GM23338 (cell line): ENCODE measurements around the gene UNC5A. TPM values are rescaled to one million over a fixed set of nuclear protein-coding genes. Genes with fewer than 3 reads are reported as not detected.

Experiments
- ATAC-seq: fragments of 200-7000 bp; cut with Tn5 transposase; 3 replicates; pipeline ENCODE4 v1.9.1; 2020
- DNase-seq: peaks from one replicate; pipeline ENCODE4 v3.0.0-alpha.2; 2015; ENCODE audit warnings: low spot score
- H2AFZ ChIP-seq: fragments of 200-600 bp; sonication (generic); 2 replicates; pipeline ENCODE4 v1.8.0; 2016; ENCODE audit warnings: antibody characterized with exemption, mild to moderate bottlenecking, moderate library complexity
- H3F3A ChIP-seq: fragments of 200-600 bp; sonication (generic); replicated peaks from 2 replicates; pipeline ENCODE4 v1.8.0; 2017; ENCODE audit warnings: antibody characterized with exemption, mixed run types, low read depth
- H3K27ac ChIP-seq: fragments of 200-600 bp; sonication (generic); 2 replicates; pipeline ENCODE4 v1.6.1; 2016; ENCODE audit warnings: low read depth
- H3K27me3 ChIP-seq: fragments of 200-600 bp; sonication (generic); 2 replicates; pipeline ENCODE4 v1.8.0; 2016; ENCODE audit warnings: mild to moderate bottlenecking, mixed run types, moderate library complexity; ENCODE audit not compliant: insufficient read depth
- H3K36me3 ChIP-seq: fragments of 200-600 bp; sonication (generic); 2 replicates; pipeline ENCODE4 v1.8.0; 2016; ENCODE audit warnings: mild to moderate bottlenecking; ENCODE audit not compliant: insufficient read depth
- H3K4me1 ChIP-seq: fragments of 200-600 bp; sonication (generic); 2 replicates; pipeline ENCODE4 v1.8.0; 2016; ENCODE audit warnings: mild to moderate bottlenecking, moderate library complexity; ENCODE audit not compliant: insufficient read depth
- H3K4me2 ChIP-seq: fragments of 200-600 bp; sonication (generic); 2 replicates; pipeline ENCODE4 v1.7.1; 2017; ENCODE audit warnings: mixed run types
- H3K4me3 ChIP-seq: fragments of 200-600 bp; sonication (generic); 2 replicates; pipeline ENCODE4 v1.6.1; 2016; ENCODE audit warnings: mixed run types
- H3K79me2 ChIP-seq: fragments of 200-600 bp; sonication (generic); replicated peaks from 2 replicates; pipeline ENCODE4 v1.8.0; 2017; ENCODE audit warnings: mild to moderate bottlenecking; ENCODE audit not compliant: insufficient read depth
- H3K9me2 ChIP-seq: fragments of 200-600 bp; sonication (generic); 2 replicates; pipeline ENCODE4 v1.8.0; 2017; ENCODE audit not compliant: insufficient read depth
- H4K20me1 ChIP-seq: fragments of 200-600 bp; sonication (generic); replicated peaks from 2 replicates; pipeline ENCODE4 v1.8.0; 2017; ENCODE audit warnings: mild to moderate bottlenecking; ENCODE audit not compliant: insufficient read depth
- H3K27ac Mint-ChIP-seq: 2 replicates; pipeline ENCODE4 v1.8.0; 2020; ENCODE audit warnings: inconsistent platforms, mild to moderate bottlenecking, moderate library complexity, mixed read lengths
- H3K27me3 Mint-ChIP-seq: 3 replicates; pipeline ENCODE4 v1.8.0; 2022; ENCODE audit warnings: low read depth, mild to moderate bottlenecking, moderate library complexity, mixed read lengths, inconsistent platforms; ENCODE audit not compliant: insufficient read depth, poor library complexity
- H3K36me3 Mint-ChIP-seq: 3 replicates; pipeline ENCODE4 v1.8.0; 2021; ENCODE audit warnings: low read depth, mild to moderate bottlenecking, inconsistent platforms, moderate library complexity, mixed read lengths
- H3K4me1 Mint-ChIP-seq: 3 replicates; pipeline ENCODE4 v1.8.0; 2020; ENCODE audit warnings: mild to moderate bottlenecking, inconsistent platforms, mixed read lengths
- H3K4me3 Mint-ChIP-seq: 3 replicates; pipeline ENCODE4 v1.8.0; 2021; ENCODE audit warnings: moderate library complexity, mild to moderate bottlenecking, inconsistent platforms, mixed read lengths
- H3K9me3 Mint-ChIP-seq: 3 replicates; pipeline ENCODE4 v1.8.0; 2020; ENCODE audit warnings: moderate library complexity, mild to moderate bottlenecking, inconsistent platforms, mixed read lengths
- CREB1 ChIP-seq: fragments of 250-450 bp; sonication (Bioruptor Pico); IDR thresholded peaks from 2 replicates; pipeline ENCODE4 v1.5.0; 2020; ENCODE audit warnings: low read depth, mild to moderate bottlenecking, moderate library complexity
- ETS1 ChIP-seq: IDR thresholded peaks from 2 replicates; pipeline ENCODE4 v1.6.1; 2016; ENCODE audit warnings: antibody characterized with exemption
- EZH2 ChIP-seq: fragments of 200-600 bp; sonication (generic); IDR thresholded peaks from one replicate; pipeline ENCODE4 v1.8.0; 2017; ENCODE audit warnings: antibody characterized with exemption, mild to moderate bottlenecking, low read depth; ENCODE audit not compliant: unreplicated experiment
- EZH2phosphoT487 ChIP-seq: fragments of 200-600 bp; sonication (generic); IDR thresholded peaks from one replicate; pipeline ENCODE4 v1.8.1; 2018; ENCODE audit warnings: antibody characterized with exemption; ENCODE audit not compliant: unreplicated experiment
- JUNB ChIP-seq: IDR thresholded peaks from one replicate; pipeline ENCODE4 v1.6.1; 2016; ENCODE audit warnings: antibody characterized with exemption; ENCODE audit not compliant: unreplicated experiment
- NANOG ChIP-seq: IDR thresholded peaks from 2 replicates; pipeline ENCODE4 v1.6.1; 2016; ENCODE audit warnings: antibody characterized with exemption, borderline replicate concordance
- POLR2AphosphoS5 ChIP-seq: IDR thresholded peaks from 2 replicates; pipeline ENCODE4 v1.6.1; 2016; ENCODE audit warnings: antibody characterized with exemption, low read depth
- STAT1 ChIP-seq: IDR thresholded peaks from one replicate; pipeline ENCODE4 v1.6.1; 2016; ENCODE audit warnings: antibody characterized with exemption; ENCODE audit not compliant: unreplicated experiment
- ZNF114 ChIP-seq: fragments of 250-450 bp; sonication (Bioruptor Pico); IDR thresholded peaks from 2 replicates; pipeline ENCODE4 v1.5.0; 2020; ENCODE audit warnings: mild to moderate bottlenecking, moderate library complexity
- polyA plus RNA-seq: library from polyadenylated mRNA; unstranded; fragments of >200 nt; fragmentation: Nextera tagmentation; extraction: Ambion mirVana; gene quantifications from 2 replicates; pipeline ENCODE4 v1.2.1, GENCODE V29; 2016
- total RNA-seq: library from RNA; depleted of rRNA; stranded (reverse); fragments of >200 nt; shearing (Covaris generic); gene quantifications from 2 replicates; pipeline ENCODE4 v1.2.3, GENCODE V29; 2014
- TF ChIP-seq, protein P1 (sequence below): IDR thresholded peaks from one replicate; pipeline ENCODE4 v1.6.1; 2018; ENCODE audit warnings: antibody characterized with exemption; ENCODE audit not compliant: unreplicated experiment
- TF ChIP-seq, protein P2 (sequence below), 2 experiments: fragments of 200-600 bp in 1 of 2; sonication (generic) in 1 of 2; conservative IDR thresholded peaks; 2 replicates each; pipeline versions ENCODE4 v1.5.1 to v1.6.1; 2016 to 2017; ENCODE audit warnings: antibody characterized with exemption in 2 of 2, low read depth in 2 of 2, mild to moderate bottlenecking in 2 of 2, moderate library complexity in 1 of 2

The UNC5A gene
- total and polyA plus RNA-seq, 2 experiments from 2014 or later: 0.92 to 3.9 TPM

DNA sequence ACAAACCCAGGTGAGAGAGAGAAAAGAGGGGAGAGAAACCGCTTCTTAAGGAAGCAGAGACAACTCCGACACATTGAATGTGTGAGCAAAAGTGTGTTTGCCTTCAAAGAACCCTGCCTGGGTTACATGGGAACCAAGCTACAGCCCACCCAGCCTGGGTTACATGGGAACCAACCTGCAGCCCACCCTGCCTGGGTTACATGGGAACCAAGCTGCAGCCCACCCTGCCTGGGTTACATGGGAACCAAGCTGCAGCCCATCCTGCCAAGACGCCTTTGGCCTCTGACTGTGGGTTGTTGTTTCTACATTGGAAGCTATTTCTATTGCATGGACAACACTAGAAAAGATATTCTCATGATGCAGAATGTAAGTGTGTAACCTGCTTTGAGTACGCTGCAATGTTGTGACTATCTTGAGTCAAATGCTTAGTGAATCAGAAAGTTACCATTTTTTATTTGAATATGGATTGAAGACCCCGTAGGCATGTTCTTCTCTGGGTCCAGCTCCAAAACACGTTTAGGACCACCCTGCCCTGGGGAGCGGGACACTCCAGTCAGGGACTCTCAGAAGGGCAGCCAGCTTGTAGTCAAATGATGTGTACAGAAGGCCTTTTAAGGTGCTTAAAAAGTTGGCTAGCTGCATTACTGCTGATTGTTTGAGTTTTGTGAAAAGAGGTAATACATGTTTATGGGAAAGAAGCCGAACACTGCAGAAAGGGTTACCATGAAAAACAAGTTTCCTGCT, 39.1 kb upstream of the UNC5A start (continued):
- TF ChIP-seq, protein P1, sequence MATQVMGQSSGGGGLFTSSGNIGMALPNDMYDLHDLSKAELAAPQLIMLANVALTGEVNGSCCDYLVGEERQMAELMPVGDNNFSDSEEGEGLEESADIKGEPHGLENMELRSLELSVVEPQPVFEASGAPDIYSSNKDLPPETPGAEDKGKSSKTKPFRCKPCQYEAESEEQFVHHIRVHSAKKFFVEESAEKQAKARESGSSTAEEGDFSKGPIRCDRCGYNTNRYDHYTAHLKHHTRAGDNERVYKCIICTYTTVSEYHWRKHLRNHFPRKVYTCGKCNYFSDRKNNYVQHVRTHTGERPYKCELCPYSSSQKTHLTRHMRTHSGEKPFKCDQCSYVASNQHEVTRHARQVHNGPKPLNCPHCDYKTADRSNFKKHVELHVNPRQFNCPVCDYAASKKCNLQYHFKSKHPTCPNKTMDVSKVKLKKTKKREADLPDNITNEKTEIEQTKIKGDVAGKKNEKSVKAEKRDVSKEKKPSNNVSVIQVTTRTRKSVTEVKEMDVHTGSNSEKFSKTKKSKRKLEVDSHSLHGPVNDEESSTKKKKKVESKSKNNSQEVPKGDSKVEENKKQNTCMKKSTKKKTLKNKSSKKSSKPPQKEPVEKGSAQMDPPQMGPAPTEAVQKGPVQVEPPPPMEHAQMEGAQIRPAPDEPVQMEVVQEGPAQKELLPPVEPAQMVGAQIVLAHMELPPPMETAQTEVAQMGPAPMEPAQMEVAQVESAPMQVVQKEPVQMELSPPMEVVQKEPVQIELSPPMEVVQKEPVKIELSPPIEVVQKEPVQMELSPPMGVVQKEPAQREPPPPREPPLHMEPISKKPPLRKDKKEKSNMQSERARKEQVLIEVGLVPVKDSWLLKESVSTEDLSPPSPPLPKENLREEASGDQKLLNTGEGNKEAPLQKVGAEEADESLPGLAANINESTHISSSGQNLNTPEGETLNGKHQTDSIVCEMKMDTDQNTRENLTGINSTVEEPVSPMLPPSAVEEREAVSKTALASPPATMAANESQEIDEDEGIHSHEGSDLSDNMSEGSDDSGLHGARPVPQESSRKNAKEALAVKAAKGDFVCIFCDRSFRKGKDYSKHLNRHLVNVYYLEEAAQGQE: no peak
- TF ChIP-seq STAT1: no peak
- no peak for TF ChIP-seq ETS1
- TF ChIP-seq EZH2: no peak
- no peak for TF ChIP-seq ZNF114
- no peak for TF ChIP-seq CREB1

GRCh38 chr5:176772271-176773210, 37.8 kb upstream of the UNC5A start:
- no peaks in the 10 kb centered on the region for H3K36me3 ChIP-seq
- no peak overlapping the region for H3K27ac Mint-ChIP-seq
- H3K27me3 Mint-ChIP-seq: peaks cover 5% of the 10 kb centered on the region
- H3K4me1 ChIP-seq: peaks cover 19% of the 10 kb centered on the region
- no peaks in the 10 kb centered on the region; the same call in 2 of the 3 replicates for H3K36me3 Mint-ChIP-seq
- no peaks in the 10 kb centered on the region for H4K20me1 ChIP-seq
- peaks cover 22% of the 10 kb centered on the region for H3K4me1 Mint-ChIP-seq
- H3K9me2 ChIP-seq: no peaks in the 10 kb centered on the region
- ATAC-seq (no peak), DNase-seq (no peak)
- no peaks in the 10 kb centered on the region for H3K79me2 ChIP-seq
- H3K27me3 ChIP-seq: no peaks in the 10 kb centered on the region
- H2AFZ ChIP-seq: no peak overlapping the region
- peaks cover 6% of the 10 kb centered on the region; the same call in 2 of the 3 replicates for H3K9me3 Mint-ChIP-seq
- H3K4me3 ChIP-seq: no peak overlapping the region
- H3K27ac ChIP-seq: no peak overlapping the region
- no peak overlapping the region for H3K4me3 Mint-ChIP-seq
- no peak overlapping the region for H3K4me2 ChIP-seq
- 0 out of 2 replicates have a peak, but pooled peaks cover 3% of the 10 kb centered on the region for H3F3A ChIP-seq
- TF ChIP-seq NANOG (no peak), POLR2AphosphoS5 (no peak), ETS1 (no peak), JUNB (no peak), EZH2phosphoT487 (no peak), STAT1 (no peak), CREB1 (no peak)
- TF ChIP-seq, protein P2, sequence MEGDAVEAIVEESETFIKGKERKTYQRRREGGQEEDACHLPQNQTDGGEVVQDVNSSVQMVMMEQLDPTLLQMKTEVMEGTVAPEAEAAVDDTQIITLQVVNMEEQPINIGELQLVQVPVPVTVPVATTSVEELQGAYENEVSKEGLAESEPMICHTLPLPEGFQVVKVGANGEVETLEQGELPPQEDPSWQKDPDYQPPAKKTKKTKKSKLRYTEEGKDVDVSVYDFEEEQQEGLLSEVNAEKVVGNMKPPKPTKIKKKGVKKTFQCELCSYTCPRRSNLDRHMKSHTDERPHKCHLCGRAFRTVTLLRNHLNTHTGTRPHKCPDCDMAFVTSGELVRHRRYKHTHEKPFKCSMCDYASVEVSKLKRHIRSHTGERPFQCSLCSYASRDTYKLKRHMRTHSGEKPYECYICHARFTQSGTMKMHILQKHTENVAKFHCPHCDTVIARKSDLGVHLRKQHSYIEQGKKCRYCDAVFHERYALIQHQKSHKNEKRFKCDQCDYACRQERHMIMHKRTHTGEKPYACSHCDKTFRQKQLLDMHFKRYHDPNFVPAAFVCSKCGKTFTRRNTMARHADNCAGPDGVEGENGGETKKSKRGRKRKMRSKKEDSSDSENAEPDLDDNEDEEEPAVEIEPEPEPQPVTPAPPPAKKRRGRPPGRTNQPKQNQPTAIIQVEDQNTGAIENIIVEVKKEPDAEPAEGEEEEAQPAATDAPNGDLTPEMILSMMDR (conservative IDR thresholded peaks at IDR 0.05; ENCODE audit: low read depth in 2 of 2): no peak
